Adrenal gland (tissue), 5 donors: Measurements from ENCODE around the gene OR4D2.

Experiments used
- POLR2A ChIP-seq, 2 donors: fragments of 450-650 bp; IDR thresholded peaks; one replicate each; pipeline ENCODE4 v1.6.1; 2017; ENCODE audit warnings: antibody characterized with exemption in 2 of 2, mild to moderate bottlenecking in 2 of 2, moderate library complexity in 1 of 2
- TF ChIP-seq, protein P1 (sequence below), 6 experiments: fragments of 450-650 bp in 4 of 6; fragments of 200-600 bp in 2 of 6; sonication (generic) in 1 of 6; IDR thresholded peaks; 1 replicate in 5 of 6; 2 replicates in 1 of 6; pipeline versions ENCODE4 v1.5.1 to v1.8.0; 2016 to 2021; ENCODE audit warnings: antibody characterized with exemption in 6 of 6, mild to moderate bottlenecking in 2 of 6, moderate library complexity in 1 of 6
- donor health status: DM: no; HTN: no; CAD: no.

GRCh38 chr17:58148609-58149008 lies 18.2 kb upstream of the OR4D2 start:
- TF ChIP-seq, protein P1, sequence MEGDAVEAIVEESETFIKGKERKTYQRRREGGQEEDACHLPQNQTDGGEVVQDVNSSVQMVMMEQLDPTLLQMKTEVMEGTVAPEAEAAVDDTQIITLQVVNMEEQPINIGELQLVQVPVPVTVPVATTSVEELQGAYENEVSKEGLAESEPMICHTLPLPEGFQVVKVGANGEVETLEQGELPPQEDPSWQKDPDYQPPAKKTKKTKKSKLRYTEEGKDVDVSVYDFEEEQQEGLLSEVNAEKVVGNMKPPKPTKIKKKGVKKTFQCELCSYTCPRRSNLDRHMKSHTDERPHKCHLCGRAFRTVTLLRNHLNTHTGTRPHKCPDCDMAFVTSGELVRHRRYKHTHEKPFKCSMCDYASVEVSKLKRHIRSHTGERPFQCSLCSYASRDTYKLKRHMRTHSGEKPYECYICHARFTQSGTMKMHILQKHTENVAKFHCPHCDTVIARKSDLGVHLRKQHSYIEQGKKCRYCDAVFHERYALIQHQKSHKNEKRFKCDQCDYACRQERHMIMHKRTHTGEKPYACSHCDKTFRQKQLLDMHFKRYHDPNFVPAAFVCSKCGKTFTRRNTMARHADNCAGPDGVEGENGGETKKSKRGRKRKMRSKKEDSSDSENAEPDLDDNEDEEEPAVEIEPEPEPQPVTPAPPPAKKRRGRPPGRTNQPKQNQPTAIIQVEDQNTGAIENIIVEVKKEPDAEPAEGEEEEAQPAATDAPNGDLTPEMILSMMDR (IDR thresholded peaks at IDR 0.05) = no peak
- TF ChIP-seq POLR2A (IDR thresholded peaks at IDR 0.05) = no peak
